C4-2B (cell line): ENCODE results near the gene ROPN1.
A peak's percentile ranks its signal among the peaks of the same experiment; 100 is the strongest.

Source experiments
- H3K27ac ChIP-seq: fragments of 450-650 bp; 2 replicates; pipeline ENCODE4 v1.5.1; 2017
- ZFX ChIP-seq: fragments of 450-650 bp; IDR thresholded peaks from 2 replicates; pipeline ENCODE4 v1.6.1; 2017
- TF ChIP-seq, protein P1 (sequence below): fragments of 450-650 bp; conservative IDR thresholded peaks from 2 replicates; pipeline ENCODE4 v1.5.1; 2017; ENCODE audit warnings: mild to moderate bottlenecking

Gene ROPN1

DNA sequence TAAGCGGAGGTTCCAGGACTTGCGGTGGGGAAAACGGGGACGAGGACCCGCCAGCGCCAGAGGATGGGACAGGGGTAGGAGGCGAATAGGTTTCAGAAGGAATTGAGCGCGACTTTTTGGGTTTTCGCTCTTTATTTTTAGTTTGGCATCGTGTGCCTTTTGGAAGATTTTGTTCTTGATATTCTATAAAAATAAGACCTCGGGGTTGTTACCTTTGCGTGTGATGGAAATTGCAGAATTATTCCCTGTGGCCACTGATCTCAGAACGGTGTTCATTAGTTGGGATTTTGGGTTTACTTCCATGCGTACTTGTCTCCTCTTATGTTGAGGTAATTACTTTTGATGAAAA, 30.4 kb downstream of the ROPN1 start:
- H3K27ac ChIP-seq: peak overlapping the region; percentile 90
- TF ChIP-seq, protein P1, sequence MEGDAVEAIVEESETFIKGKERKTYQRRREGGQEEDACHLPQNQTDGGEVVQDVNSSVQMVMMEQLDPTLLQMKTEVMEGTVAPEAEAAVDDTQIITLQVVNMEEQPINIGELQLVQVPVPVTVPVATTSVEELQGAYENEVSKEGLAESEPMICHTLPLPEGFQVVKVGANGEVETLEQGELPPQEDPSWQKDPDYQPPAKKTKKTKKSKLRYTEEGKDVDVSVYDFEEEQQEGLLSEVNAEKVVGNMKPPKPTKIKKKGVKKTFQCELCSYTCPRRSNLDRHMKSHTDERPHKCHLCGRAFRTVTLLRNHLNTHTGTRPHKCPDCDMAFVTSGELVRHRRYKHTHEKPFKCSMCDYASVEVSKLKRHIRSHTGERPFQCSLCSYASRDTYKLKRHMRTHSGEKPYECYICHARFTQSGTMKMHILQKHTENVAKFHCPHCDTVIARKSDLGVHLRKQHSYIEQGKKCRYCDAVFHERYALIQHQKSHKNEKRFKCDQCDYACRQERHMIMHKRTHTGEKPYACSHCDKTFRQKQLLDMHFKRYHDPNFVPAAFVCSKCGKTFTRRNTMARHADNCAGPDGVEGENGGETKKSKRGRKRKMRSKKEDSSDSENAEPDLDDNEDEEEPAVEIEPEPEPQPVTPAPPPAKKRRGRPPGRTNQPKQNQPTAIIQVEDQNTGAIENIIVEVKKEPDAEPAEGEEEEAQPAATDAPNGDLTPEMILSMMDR: no peak
- TF ChIP-seq ZFX: no peak

DNA sequence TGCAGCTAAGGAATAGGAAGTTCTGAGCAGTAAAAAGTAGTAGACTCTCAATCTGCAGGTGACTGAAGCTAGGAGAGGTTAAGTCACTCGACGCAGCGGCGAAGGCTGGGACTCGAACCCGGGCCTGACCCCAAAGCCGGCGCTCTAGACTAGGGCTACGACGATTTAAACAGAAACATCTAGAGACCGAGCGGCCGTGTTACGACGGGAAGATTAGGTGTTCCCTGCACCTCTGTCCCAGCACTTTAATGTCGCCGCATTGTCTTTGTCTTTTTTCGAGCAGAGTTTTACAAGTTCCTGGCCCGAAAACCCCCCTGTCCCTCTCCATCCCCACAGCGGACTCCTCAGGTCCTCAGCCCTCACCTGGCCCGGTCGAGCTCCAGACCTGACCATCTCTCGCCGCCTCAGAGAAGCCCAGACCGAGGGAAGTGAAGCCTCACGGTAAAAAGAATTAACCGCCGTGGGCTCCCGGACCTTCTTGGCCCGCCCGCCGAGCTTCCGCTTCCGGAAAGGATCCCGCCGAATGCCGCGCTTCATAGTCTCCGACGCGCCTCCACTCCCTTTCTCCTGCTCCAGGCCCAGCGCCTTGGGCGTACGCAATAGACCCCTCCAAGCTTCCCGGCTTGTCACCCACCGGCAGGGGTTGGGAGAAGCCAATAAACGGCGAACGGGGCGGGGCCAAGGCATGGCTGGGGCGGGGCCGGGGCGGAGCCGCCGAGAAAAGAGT, 31.0 kb downstream of the ROPN1 start, which contains the start of gene CCDC14:
Gene CCDC14, minus strand, starts transcription at position 449 of the 727 bp plus-strand sequence. Its CDS starts 56 bp downstream, at position 393.
- TF ChIP-seq ZFX: no peak
- TF ChIP-seq, protein P1: no peak
- H3K27ac ChIP-seq: peak within 1 kb of the TSS; percentile 90

DNA sequence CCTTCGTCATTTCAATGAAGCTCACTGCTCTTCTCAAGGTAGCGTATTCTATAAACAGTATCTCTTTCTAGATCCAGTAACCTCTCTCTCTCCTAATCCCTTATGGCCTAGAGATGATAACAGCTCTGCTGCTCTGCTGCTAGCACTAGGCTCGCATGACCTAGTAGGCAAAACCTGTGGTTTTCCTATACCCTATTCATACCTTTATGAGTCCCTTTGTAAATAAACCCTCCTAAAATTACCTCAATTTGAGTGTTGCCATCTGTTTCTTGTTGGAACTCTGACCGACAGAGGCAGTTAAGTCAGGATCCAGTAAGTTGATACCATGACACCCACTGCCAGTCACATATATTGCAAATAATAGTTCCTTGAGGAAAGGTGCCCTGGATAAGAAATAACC, 38.2 kb downstream of the ROPN1 start:
- TF ChIP-seq, protein P1: no peak
- no peak for TF ChIP-seq ZFX
- H3K27ac ChIP-seq: no peak overlapping the region

DNA sequence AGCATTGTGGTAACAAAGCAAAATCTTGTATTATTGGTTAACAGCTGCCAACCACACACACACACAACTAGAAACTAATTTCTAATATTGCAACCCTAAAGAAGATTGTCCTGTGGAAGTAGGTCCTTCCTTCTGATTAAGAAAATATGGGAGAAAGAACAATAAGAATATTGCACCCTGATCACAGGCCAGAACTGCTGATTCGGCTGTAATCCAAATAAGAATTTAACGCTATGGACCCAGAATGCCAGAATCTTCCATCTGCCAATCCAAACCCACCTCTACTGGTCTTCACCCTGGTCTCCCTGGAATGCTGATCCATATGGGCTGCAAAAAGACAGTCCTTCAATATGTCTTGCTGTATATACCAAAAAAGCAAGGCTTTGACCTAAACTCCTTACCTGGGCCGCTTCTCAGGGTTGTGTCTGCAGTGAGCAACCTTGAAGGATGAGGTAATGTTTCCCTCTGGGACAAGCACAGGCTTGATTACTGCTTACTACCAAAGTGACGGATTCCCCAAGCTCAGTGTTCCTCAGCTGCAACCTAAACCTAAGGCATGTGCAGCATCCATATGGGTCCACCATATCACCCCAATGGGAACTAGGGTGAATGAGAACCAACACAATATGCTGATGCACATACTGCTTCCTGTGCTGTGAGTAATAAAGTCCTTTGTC, 38.9 kb downstream of the ROPN1 start:
- no peak for TF ChIP-seq ZFX
- TF ChIP-seq, protein P1: no peak
- no peak overlapping the region for H3K27ac ChIP-seq

DNA sequence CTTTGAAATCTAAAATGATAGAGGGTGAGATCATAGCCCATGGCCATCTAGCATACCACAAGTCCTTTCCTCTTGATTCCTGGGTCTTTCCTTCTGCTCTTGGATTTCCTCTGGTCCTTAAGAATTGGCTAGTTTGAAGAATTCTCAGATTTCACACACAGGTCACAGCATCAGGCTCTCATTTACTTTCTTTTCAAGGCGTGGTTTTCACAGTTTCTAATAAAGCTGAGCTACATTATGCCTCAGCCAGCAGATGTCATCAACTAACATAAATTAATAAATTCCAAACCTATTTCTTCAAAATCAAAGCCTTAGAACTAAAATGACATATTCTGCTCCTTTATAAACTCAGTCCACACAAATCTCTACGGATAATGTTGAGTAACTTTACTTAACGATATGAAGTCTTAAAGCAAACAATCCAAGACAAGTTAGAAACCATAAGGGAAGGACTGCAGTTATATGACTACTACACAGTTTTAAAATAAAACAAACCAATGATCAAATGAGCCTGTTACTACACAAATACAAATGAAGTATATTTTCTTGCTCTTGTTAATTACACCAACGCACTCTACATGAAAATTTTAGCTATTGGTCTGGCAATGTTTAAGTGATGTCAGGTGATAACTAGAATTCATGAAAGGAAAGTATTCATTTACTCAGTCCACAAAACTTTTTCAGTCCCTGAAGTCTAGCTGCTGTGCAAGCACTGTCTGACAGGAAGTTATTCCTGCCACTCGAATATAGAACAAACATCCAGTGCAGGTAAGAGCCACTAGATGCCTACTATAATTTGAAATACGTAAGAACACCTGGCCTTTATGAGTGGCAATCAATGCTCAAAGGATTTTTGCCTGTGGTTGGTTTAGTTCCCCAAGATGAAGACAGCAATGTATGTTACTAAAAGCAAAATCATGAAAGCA, 40.1 kb downstream of the ROPN1 start:
- TF ChIP-seq, protein P1: no peak
- TF ChIP-seq ZFX: no peak
- no peak overlapping the region for H3K27ac ChIP-seq

DNA sequence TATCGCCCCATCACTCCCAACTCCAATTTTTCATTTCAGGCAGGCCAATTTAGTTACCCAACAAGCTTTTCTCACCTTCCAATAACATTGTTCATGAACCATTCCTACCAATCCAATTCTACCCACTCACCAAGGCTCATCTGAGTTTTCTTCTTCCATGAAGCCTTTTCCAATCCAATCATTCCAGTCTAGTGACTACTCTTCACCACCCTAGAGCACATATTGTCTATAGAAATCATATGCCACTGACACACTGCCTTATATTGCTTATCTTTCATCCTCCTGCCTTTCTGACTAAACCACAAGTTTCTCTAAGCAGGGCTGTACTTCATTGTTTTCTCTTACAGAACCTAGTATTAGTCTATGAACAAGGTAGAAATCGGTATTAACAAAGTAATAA, 42.3 kb downstream of the ROPN1 start:
- no peak for TF ChIP-seq ZFX
- TF ChIP-seq, protein P1: no peak
- no peak overlapping the region for H3K27ac ChIP-seq

DNA sequence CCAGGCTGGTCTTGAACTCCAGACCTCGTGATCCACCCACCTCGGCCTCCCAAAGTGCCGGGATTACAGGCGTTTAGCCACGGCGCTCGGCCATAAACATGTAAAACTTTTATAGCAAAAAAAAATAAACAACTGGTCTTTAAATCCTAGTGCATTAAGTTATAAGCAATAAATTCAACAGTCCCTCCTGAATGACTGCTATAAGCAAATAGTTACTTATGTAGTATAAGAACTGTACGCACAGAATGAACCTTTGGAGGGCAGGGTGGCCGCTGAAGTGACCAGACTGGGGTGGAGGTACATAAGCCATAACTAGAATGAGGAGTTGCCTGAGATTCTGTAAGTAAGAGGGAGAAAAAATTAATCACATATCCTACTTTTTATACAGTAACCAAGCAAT, 43.5 kb downstream of the ROPN1 start:
- no peak overlapping the region for H3K27ac ChIP-seq
- TF ChIP-seq, protein P1: no peak
- TF ChIP-seq ZFX: no peak
